Superior temporal gyrus (tissue), 1 donor: ENCODE results near the gene TMEM95.
"Not testable (repeated sequence)": the region's sequence is repeated elsewhere in the genome, so short reads cannot be mapped to it uniquely, and the experiment has no call there.

Source experiments
- DNase-seq: peaks from one replicate; pipeline ENCODE4 v3.0.0-alpha.2; 2016; ENCODE audit errors: extremely low spot score

The TMEM95 gene

GRCh38 chr17:7346761-7347614 is 8.0 kb upstream of the TMEM95 start:
- DNase-seq = no peak

GRCh38 chr17:7347630-7348477 is 7.1 kb upstream of the TMEM95 start:
- DNase-seq = no peak

- no peak for DNase-seq
Observed at GRCh38 chr17:7348478-7349242, 6.3 kb upstream of the TMEM95 start.

- peak; percentile 75 for DNase-seq
Observed at GRCh38 chr17:7351665-7352502, 3.1 kb upstream of the TMEM95 start, which contains the start of gene KCTD11. Gene KCTD11, plus strand, starts transcription at chr17:7352162.

GRCh38 chr17:7352503-7352889 is 2.5 kb upstream of the TMEM95 start:
- DNase-seq = no peak

- no peak for DNase-seq
Observed at GRCh38 chr17:7352910-7353635, 1.9 kb upstream of the TMEM95 start.

- DNase-seq = peak; percentile 15
Observed at GRCh38 chr17:7354262-7354843, 603 bp upstream of the TMEM95 start.

GRCh38 chr17:7355573-7355972 is 617 bp downstream of the TMEM95 start:
- no peak for DNase-seq

- peak; percentile 79 for DNase-seq
Observed at GRCh38 chr17:7356072-7356549, 1.2 kb downstream of the TMEM95 start.

GRCh38 chr17:7356756-7357155 is 1.8 kb downstream of the TMEM95 start:
- DNase-seq = no peak

- no peak for DNase-seq
Observed at GRCh38 chr17:7357381-7357780, 2.4 kb downstream of the TMEM95 start.

- no peak for DNase-seq
Observed at GRCh38 chr17:7361906-7362305, 7.0 kb downstream of the TMEM95 start.

- no peak for DNase-seq
Observed at GRCh38 chr17:7363311-7363710, 8.4 kb downstream of the TMEM95 start.

- not testable (repeated sequence) for DNase-seq
Observed at GRCh38 chr17:7365963-7366362, 11.0 kb downstream of the TMEM95 start.

- DNase-seq = no peak
Observed at GRCh38 chr17:7367083-7367482, 12.1 kb downstream of the TMEM95 start.

GRCh38 chr17:7367918-7368598 is 13.1 kb downstream of the TMEM95 start:
- no peak for DNase-seq

- DNase-seq = not testable (repeated sequence)
Observed at GRCh38 chr17:7368599-7368994, 13.6 kb downstream of the TMEM95 start.

- no peak for DNase-seq
Observed at GRCh38 chr17:7369825-7370224, 14.9 kb downstream of the TMEM95 start.

- DNase-seq = no peak
Observed at GRCh38 chr17:7370853-7371252, 15.9 kb downstream of the TMEM95 start.
